Neural progenitor cell (in vitro differentiated cells): ENCODE data around the gene GALNTL6. TPM values are rescaled to one million over a fixed set of nuclear protein-coding genes. Genes with fewer than 3 reads are reported as not detected.

Experiments
- DNase-seq: peaks from one replicate; pipeline ENCODE4 v3.0.0-alpha.2; 2016; ENCODE audit warnings: low spot score
- H2AFZ ChIP-seq: fragments of 200-600 bp; sonication (generic); replicated peaks from 2 replicates; pipeline ENCODE4 v1.6.1; 2016; ENCODE audit warnings: antibody characterized with exemption
- H3F3A ChIP-seq: fragments of 200-600 bp; sonication (generic); 2 replicates; pipeline ENCODE4 v1.6.1; 2016; ENCODE audit warnings: antibody characterized with exemption, low read depth
- H3K27ac ChIP-seq: fragments of 200-600 bp; sonication (generic); 2 replicates; pipeline ENCODE4 v1.5.1; 2016; ENCODE audit warnings: mild to moderate bottlenecking
- H3K27me3 ChIP-seq: fragments of 200-600 bp; sonication (generic); 2 replicates; pipeline ENCODE4 v1.6.1; 2016; ENCODE audit warnings: mild to moderate bottlenecking, moderate library complexity
- H3K36me3 ChIP-seq: fragments of 200-600 bp; sonication (generic); 2 replicates; pipeline ENCODE4 v1.5.1; 2016
- H3K4me1 ChIP-seq: fragments of 200-600 bp; sonication (generic); 2 replicates; pipeline ENCODE4 v1.6.1; 2016; ENCODE audit warnings: mixed run types
- H3K4me2 ChIP-seq: fragments of 200-600 bp; sonication (generic); 2 replicates; pipeline ENCODE4 v1.6.1; 2016
- H3K4me3 ChIP-seq: fragments of 200-600 bp; sonication (generic); 2 replicates; pipeline ENCODE4 v1.5.1; 2016
- H3K79me2 ChIP-seq: fragments of 200-600 bp; sonication (generic); 2 replicates; pipeline ENCODE4 v1.6.1; 2016; ENCODE audit warnings: low read depth
- H3K9ac ChIP-seq: fragments of 200-600 bp; sonication (generic); 2 replicates; pipeline ENCODE4 v1.6.1; 2016
- H3K9me3 ChIP-seq: fragments of 200-600 bp; sonication (generic); 2 replicates; pipeline ENCODE4 v1.5.1; 2016; ENCODE audit warnings: low read depth
- H4K20me1 ChIP-seq: fragments of 200-600 bp; sonication (generic); 2 replicates; pipeline ENCODE4 v1.6.1; 2016; ENCODE audit warnings: low read depth
- H3K27ac Mint-ChIP-seq: 3 replicates; pipeline ENCODE4 v1.8.0; 2021; ENCODE audit warnings: mixed read lengths
- H3K27me3 Mint-ChIP-seq: 2 replicates; pipeline ENCODE4 v1.8.0; 2022; ENCODE audit warnings: low read depth, mild to moderate bottlenecking, inconsistent platforms, moderate library complexity, mixed read lengths; ENCODE audit not compliant: insufficient read depth
- H3K36me3 Mint-ChIP-seq: 3 replicates; pipeline ENCODE4 v1.8.0; 2021; ENCODE audit warnings: mixed read lengths
- H3K4me1 Mint-ChIP-seq: 3 replicates; pipeline ENCODE4 v1.8.0; 2021; ENCODE audit warnings: mixed read lengths
- H3K4me3 Mint-ChIP-seq: 3 replicates; pipeline ENCODE4 v1.8.0; 2021; ENCODE audit warnings: mild to moderate bottlenecking, moderate library complexity, mixed read lengths
- H3K9me3 Mint-ChIP-seq: 3 replicates; pipeline ENCODE4 v1.8.0; 2020; ENCODE audit warnings: mixed read lengths
- CTCF ChIP-seq: fragments of 200-600 bp; sonication (generic); IDR thresholded peaks from 2 replicates; pipeline ENCODE4 v1.5.1; 2017; ENCODE audit warnings: antibody characterized with exemption, mild to moderate bottlenecking
- EZH2 ChIP-seq: fragments of 200-600 bp; sonication (generic); IDR thresholded peaks from 2 replicates; pipeline ENCODE4 v1.6.1; 2017; ENCODE audit warnings: antibody characterized with exemption, mild to moderate bottlenecking, moderate library complexity
- EZH2phosphoT487 ChIP-seq: fragments of 200-600 bp; sonication (generic); IDR thresholded peaks from 2 replicates; pipeline ENCODE4 v1.6.1; 2017; ENCODE audit warnings: antibody characterized with exemption
- total RNA-seq: library from RNA; depleted of rRNA; stranded (reverse); fragments of >200 nt; gene quantifications from 2 replicates; pipeline ENCODE4 v1.2.3, GENCODE V29; 2015; ENCODE audit warnings: low replicate concordance

The GALNTL6 gene
- total RNA-seq, 1 donor from 2014 or later = 0.15 TPM

DNA sequence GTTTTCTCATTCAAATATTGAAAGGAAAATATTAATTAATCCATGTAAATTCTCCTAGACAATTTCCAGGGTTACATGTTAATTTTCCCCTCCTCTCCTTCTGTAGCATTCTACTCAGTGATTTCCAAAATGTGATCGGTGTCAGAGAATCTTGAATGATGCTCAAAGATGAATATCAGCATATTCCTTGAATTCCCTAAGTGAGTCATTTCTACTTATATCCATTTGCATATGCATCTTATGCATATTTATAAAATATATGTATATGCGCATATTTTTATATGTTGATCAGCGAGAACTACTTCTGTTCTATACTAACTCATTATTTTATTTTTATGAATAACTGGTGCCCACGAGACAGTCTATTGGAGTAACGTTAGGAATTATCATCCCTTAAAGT is 33.9 kb upstream of the GALNTL6 start:
- H2AFZ ChIP-seq = no peak overlapping the region

GRCh38 chr4:171785388-171785787 is 27.8 kb upstream of the GALNTL6 start:
- Histone ChIP-seq H3K9me3 (no peaks in the 10 kb centered on the region), H3K4me3 (no peak overlapping the region), H3K9ac (no peak overlapping the region), H3K4me2 (no peak overlapping the region), H3K27ac (no peak overlapping the region), H2AFZ (no peak overlapping the region), H3K4me1 (no peaks in the 10 kb centered on the region), H4K20me1 (no peaks in the 10 kb centered on the region), H3F3A (no peaks in the 10 kb centered on the region), H3K27me3 (no peaks in the 10 kb centered on the region), H3K79me2 (no peaks in the 10 kb centered on the region), H3K36me3 (no peaks in the 10 kb centered on the region)
- Mint-ChIP-seq H3K36me3 (no peaks in the 10 kb centered on the region), H3K9me3 (peaks cover 23% of the 10 kb centered on the region), H3K27me3 (no peaks in the 10 kb centered on the region), H3K4me1 (no peaks in the 10 kb centered on the region), H3K4me3 (no peak overlapping the region), H3K27ac (no peak overlapping the region)
- no peak for DNase-seq
- TF ChIP-seq EZH2phosphoT487 (no peak), EZH2 (no peak), CTCF (no peak)

More for the DNA sequence above, 33.9 kb upstream of the GALNTL6 start:
- no peaks in the 10 kb centered on the region for H3K36me3 ChIP-seq
- Mint-ChIP-seq H3K36me3 (no peaks in the 10 kb centered on the region), H3K4me3 (no peak overlapping the region), H3K27ac (no peak overlapping the region), H3K4me1 (no peaks in the 10 kb centered on the region), H3K9me3 (peaks cover 22% of the 10 kb centered on the region), H3K27me3 (no peaks in the 10 kb centered on the region)
- no peak overlapping the region for H3K27ac ChIP-seq
- no peaks in the 10 kb centered on the region for H3K79me2 ChIP-seq
- no peak for DNase-seq
- H3K4me2 ChIP-seq = no peak overlapping the region
- H3K4me3 ChIP-seq = no peak overlapping the region
- no peaks in the 10 kb centered on the region for H3K9me3 ChIP-seq
- no peaks in the 10 kb centered on the region for H3F3A ChIP-seq
- no peaks in the 10 kb centered on the region for H3K4me1 ChIP-seq
- TF ChIP-seq EZH2 = no peak
- TF ChIP-seq CTCF = no peak
- TF ChIP-seq EZH2phosphoT487 = no peak
- H4K20me1 ChIP-seq = no peaks in the 10 kb centered on the region
- no peak overlapping the region for H3K9ac ChIP-seq
- no peaks in the 10 kb centered on the region for H3K27me3 ChIP-seq

GRCh38 chr4:171793723-171794122 is 19.5 kb upstream of the GALNTL6 start:
- no peaks in the 10 kb centered on the region for H3K9me3 Mint-ChIP-seq
- H4K20me1 ChIP-seq = no peaks in the 10 kb centered on the region
- H3K36me3 ChIP-seq = no peaks in the 10 kb centered on the region
- H3K4me2 ChIP-seq = no peak overlapping the region
- no peak overlapping the region for H3K27ac Mint-ChIP-seq
- no peaks in the 10 kb centered on the region for H3K9me3 ChIP-seq
- no peak overlapping the region for H2AFZ ChIP-seq
- H3K4me1 Mint-ChIP-seq = no peaks in the 10 kb centered on the region
- TF ChIP-seq CTCF (no peak), EZH2 (no peak), EZH2phosphoT487 (no peak)
- H3F3A ChIP-seq = no peaks in the 10 kb centered on the region
- no peak overlapping the region for H3K4me3 Mint-ChIP-seq
- no peak for DNase-seq
- no peaks in the 10 kb centered on the region for H3K4me1 ChIP-seq
- H3K9ac ChIP-seq = no peak overlapping the region
- peaks cover 2% of the 10 kb centered on the region for H3K27me3 Mint-ChIP-seq
- H3K36me3 Mint-ChIP-seq = no peaks in the 10 kb centered on the region
- no peak overlapping the region for H3K4me3 ChIP-seq
- H3K79me2 ChIP-seq = no peaks in the 10 kb centered on the region
- H3K27me3 ChIP-seq = no peaks in the 10 kb centered on the region
- H3K27ac ChIP-seq = no peak overlapping the region
